ENCODE results near the gene GPR108.
"Not testable (repeated sequence)": the region's sequence is repeated elsewhere in the genome, so short reads cannot be mapped to it uniquely, and the experiment has no call there.

Gene GPR108

GRCh38 chr19:6718741-6719539, 18.4 kb downstream of the GPR108 start:
- peak; percentile 6 to 25 for DNase-seq

- DNase-seq, result no peak
Measured at GRCh38 chr19:6718111-6718740, 19.2 kb downstream of the GPR108 start.

GRCh38 chr19:6717441-6717971, 19.9 kb downstream of the GPR108 start:
- DNase-seq, result no peak

GRCh38 chr19:6717036-6717435, 20.3 kb downstream of the GPR108 start:
- no peak for DNase-seq

- no peak for DNase-seq
Measured at GRCh38 chr19:6716610-6716970, 20.8 kb downstream of the GPR108 start.

- DNase-seq, result no peak
Measured at GRCh38 chr19:6714749-6715555, 22.4 kb downstream of the GPR108 start.

- DNase-seq, result no peak
Measured at GRCh38 chr19:6713773-6714692, 23.3 kb downstream of the GPR108 start.

- no peak for DNase-seq
Measured at GRCh38 chr19:6712692-6713670, 24.4 kb downstream of the GPR108 start.

- DNase-seq, result no peak
Measured at GRCh38 chr19:6712231-6712630, 25.1 kb downstream of the GPR108 start.

GRCh38 chr19:6711605-6712004, 25.8 kb downstream of the GPR108 start:
- no peak for DNase-seq

- no peak for DNase-seq
Measured at GRCh38 chr19:6711078-6711361, 26.4 kb downstream of the GPR108 start.

GRCh38 chr19:6710273-6711077, 26.9 kb downstream of the GPR108 start:
- DNase-seq, result peak; percentile 8 to 13

GRCh38 chr19:6709549-6709948, 27.8 kb downstream of the GPR108 start:
- DNase-seq, result no peak

GRCh38 chr19:6708913-6709312, 28.5 kb downstream of the GPR108 start:
- DNase-seq, result not testable (repeated sequence)

- DNase-seq, result no peak
Measured at GRCh38 chr19:6708346-6708745, 29.0 kb downstream of the GPR108 start.

GRCh38 chr19:6707658-6708018, 29.7 kb downstream of the GPR108 start:
- DNase-seq, result no peak

GRCh38 chr19:6707011-6707657, 30.2 kb downstream of the GPR108 start:
- no peak for DNase-seq

GRCh38 chr19:6706633-6706958, 30.8 kb downstream of the GPR108 start:
- no peak for DNase-seq

GRCh38 chr19:6705931-6706632, 31.3 kb downstream of the GPR108 start:
- DNase-seq, result no peak
